Measurements from ENCODE around the gene SLC6A5.

The SLC6A5 gene

GRCh38 chr11:20626279-20626678 is 26.9 kb downstream of the SLC6A5 start:
- DNase-seq, result no peak

- DNase-seq, result no peak
Measured at GRCh38 chr11:20627026-20627425, 27.6 kb downstream of the SLC6A5 start.

- no peak for DNase-seq
Measured at GRCh38 chr11:20627701-20628100, 28.3 kb downstream of the SLC6A5 start.

- DNase-seq, result no peak
Measured at GRCh38 chr11:20631519-20632168, 32.2 kb downstream of the SLC6A5 start.

- no peak for DNase-seq
Measured at GRCh38 chr11:20632169-20632532, 32.7 kb downstream of the SLC6A5 start.

- no peak for DNase-seq
Measured at GRCh38 chr11:20634044-20634443, 34.6 kb downstream of the SLC6A5 start.

GRCh38 chr11:20634781-20635180 is 35.4 kb downstream of the SLC6A5 start:
- DNase-seq, result no peak

GRCh38 chr11:20638074-20638473 is 38.7 kb downstream of the SLC6A5 start:
- DNase-seq, result no peak

GRCh38 chr11:20639688-20640087 is 40.3 kb downstream of the SLC6A5 start:
- no peak for DNase-seq

GRCh38 chr11:20640401-20640800 is 41.0 kb downstream of the SLC6A5 start:
- no peak for DNase-seq

GRCh38 chr11:20644360-20644759 is 45.0 kb downstream of the SLC6A5 start:
- no peak for DNase-seq

GRCh38 chr11:20647976-20648565 is 48.7 kb downstream of the SLC6A5 start:
- DNase-seq, result no peak

- DNase-seq, result no peak
Measured at GRCh38 chr11:20652150-20652806, 52.9 kb downstream of the SLC6A5 start.

GRCh38 chr11:20654038-20654437 is 54.6 kb downstream of the SLC6A5 start:
- DNase-seq, result no peak

- DNase-seq, result no peak
Measured at GRCh38 chr11:20656901-20657300, 57.5 kb downstream of the SLC6A5 start.

- peak; percentile 25 for DNase-seq
Measured at GRCh38 chr11:20658135-20658534, 58.7 kb downstream of the SLC6A5 start.

GRCh38 chr11:20661445-20661844 is 62.0 kb downstream of the SLC6A5 start:
- DNase-seq, result no peak

GRCh38 chr11:20661850-20662249 is 62.4 kb downstream of the SLC6A5 start:
- DNase-seq, result no peak

GRCh38 chr11:20668131-20668809 is 68.9 kb downstream of the SLC6A5 start:
- DNase-seq, result no peak

GRCh38 chr11:20668844-20669819 is 69.7 kb downstream of the SLC6A5 start, which contains the start of gene NELL1:
Gene NELL1 (plus strand): TSS chr11:20669586.
- DNase-seq, result no peak

- no peak for DNase-seq
Measured at GRCh38 chr11:20669820-20670684, 70.6 kb downstream of the SLC6A5 start.
